Activated CD4-positive, alpha-beta T cell treated with anti-CD3 and anti-CD28 coated beads, Interleukin-2, Interleukin-6, amounts not matched to agents 100 ng/mL and 50 ng/mL, durations not matched to agents 16 hours and 8 hours (primary cell): ENCODE data around the gene PCCA.
"Not testable (repeated sequence)": the region's sequence is repeated elsewhere in the genome, so short reads cannot be mapped to it uniquely, and the experiment has no call there.

Source experiments
- DNase-seq: peaks from one replicate; pipeline ENCODE4 v3.0.0-alpha.2; 2020

Gene PCCA

DNA sequence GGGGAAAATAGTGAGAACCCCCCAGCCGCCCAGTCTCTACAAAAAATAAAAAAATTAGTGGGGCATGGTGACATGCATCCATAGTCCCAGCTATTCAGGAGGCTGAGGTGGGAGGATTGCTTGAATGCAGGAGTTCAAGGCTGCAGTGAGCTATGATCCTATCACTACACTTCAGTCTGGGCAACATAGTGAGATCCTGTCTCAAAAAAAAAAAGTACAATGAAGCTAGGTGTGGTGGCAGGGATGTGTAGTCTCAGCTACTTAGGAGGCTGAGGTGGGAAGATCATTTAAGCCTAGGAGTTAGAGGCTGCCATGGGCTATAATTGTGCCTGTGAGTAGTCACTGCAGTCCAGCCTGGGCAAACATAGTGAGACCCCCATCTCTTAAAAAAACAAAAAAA is 8.9 kb downstream of the PCCA start:
- no peak for DNase-seq

DNA sequence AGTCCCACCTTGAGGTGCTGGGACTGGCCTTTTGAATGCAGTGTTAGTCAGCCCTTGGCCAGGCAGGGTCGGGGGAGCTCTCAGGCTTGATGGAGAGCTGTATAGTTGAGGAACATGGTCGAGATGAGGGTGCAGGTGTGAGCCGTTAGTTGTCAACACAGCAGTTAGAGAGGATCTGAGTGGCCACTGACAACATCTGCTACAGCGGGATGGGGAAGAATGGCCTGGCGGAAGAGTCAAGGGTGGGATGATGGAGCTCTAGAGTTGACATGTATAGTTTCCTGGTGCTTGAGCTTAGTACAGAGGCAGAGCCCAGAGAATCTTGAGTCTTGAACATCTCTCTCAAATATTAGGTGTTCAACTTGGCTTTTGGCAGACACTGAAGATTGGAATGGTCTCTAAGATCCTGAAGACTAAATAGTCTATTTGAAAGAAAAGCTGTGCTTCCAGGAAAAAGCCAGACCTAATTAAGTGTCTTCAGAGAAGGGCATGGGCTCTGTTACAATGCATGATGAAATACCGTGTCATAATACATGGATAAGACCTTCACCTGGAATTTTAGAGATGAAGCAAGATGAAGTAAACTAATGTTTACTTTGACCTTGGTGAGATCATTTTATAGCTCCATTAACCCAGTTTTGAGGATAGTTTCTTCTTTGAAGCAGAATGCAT is 9.7 kb downstream of the PCCA start:
- DNase-seq: no peak

DNA sequence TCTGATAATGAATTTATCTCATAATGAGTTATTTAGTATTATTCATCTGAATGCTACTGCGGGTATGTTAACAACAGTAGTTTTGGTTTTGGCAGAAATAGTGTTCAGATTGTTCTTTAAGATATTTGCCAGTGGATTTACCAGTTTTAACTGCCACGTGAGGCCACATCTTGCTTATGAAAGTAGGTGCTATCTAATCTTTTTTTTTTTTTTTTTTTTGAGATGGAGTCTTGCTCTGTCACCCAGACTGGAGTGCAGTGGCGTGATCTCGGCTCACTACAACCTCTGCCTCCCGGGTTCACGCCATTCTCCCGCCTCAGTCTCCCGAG is 10.2 kb downstream of the PCCA start:
- not testable (repeated sequence) for DNase-seq

DNA sequence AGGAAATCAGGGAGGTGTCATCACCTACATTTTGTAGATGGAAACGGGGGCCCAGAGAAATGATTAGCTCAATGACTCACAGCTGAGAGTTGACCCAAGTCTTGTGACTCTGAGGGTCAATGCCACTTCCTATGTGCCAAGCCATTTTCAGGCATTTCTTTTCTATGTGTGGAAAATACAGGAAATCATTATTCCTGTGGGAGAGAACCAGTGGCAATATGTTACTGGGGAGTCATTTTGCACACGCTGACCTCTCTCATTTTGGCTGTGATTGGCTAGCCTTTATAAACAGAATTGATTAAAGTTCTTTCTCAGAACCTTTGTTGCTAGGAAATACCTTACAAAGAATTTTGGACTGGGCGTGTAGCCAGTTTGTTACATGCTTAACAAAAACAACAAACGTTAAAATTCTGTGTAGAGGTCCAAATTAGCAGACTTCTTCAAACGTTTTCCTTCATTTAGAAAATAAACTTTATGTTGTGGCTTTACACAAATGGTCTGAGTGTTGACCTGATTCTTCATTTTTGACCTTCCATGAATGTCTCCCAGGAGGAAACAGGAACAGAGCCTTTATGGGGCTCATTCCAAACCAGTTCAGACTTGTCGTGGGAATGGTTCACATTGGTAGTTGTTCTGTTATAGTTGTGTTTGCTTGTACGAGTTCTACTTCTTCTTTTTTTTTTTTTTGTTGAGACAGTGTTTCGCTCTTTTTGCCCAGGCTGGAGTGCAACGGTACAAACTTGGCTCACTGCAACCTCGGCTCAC is 11.4 kb downstream of the PCCA start:
- no peak for DNase-seq

DNA sequence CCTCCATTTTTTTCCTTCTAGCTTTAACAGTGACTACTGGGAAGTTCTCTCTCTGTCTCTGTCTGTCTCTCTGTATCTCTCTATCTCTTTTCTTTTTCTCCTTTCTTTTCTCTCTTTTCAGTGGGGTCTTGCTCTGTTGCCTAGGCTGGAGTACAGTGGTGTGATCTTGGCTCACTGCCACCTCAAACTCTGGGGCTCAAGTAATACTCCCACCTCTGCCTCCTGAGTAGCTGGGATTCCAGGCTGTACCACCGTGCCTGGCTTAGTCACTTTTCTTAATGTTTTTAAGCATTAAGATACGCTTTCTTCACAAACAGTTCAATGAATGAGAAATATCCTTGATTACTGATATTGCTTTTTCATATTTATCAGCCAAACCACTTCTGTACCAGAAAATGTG is 13.1 kb downstream of the PCCA start:
- no peak for DNase-seq

DNA sequence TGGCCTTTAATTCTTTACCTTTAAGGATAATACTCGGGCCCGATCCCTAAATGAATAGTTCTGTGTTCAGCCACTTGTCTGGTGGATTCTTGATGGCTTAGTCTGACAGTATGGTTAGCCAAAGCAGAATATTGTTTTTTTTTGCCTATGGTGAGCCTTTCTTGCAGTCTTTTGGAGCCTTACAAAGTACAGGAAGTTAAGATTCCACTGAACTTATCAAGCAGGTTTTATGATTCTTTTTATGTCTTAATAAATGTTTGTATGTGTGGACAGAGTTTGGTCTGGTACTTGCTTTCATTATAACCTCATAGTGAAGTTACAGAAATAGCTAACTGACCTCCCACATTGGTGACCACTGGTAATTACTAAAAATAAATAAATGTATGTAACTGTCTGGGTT is 17.1 kb downstream of the PCCA start:
- no peak for DNase-seq

DNA sequence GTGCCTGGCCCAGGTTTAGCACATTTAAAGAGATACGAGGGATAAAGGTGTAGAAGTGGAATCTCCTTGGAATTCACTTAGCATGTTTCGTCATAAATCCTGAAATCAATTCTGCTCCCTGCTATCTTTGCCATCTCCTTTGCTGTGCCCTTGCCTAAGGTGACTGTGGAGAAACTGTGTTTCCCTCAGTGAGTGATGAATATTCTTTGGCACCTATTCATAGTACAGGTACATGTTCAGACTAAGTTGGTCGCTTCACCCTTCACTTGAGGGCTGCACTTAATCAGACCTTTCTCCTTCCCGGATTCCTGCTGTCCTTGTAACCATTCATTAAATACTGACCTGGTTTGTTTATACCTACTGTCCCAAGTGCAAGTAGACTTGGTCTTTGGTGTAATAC is 17.8 kb downstream of the PCCA start:
- DNase-seq: no peak

DNA sequence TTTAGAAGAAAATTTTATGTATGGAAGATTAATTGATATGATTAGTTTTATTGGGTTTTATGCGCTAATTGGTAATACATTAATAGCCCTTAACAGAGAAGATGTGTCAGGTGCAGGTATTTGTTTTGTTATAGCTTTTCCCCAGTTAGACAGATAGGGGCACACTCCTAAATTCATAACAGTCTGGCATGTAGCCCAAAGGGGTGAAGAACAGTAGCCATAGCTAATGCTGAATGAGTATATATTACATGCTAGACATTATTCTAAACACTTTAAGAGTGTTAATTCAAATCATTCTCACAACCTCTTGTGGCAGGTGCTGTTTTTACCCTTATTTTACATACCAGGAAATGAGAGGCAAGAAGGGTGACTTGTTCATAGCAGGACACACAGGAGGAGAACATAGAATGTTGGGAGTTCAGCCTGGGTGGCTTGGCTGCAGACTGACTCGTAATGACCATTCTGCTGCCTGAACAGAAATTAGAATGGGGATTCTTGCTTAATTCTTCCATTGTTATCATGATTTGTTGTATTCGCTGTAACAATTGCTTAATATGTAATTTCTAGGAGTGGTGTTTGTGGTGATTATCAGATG is 20.1 kb downstream of the PCCA start:
- no peak for DNase-seq

DNA sequence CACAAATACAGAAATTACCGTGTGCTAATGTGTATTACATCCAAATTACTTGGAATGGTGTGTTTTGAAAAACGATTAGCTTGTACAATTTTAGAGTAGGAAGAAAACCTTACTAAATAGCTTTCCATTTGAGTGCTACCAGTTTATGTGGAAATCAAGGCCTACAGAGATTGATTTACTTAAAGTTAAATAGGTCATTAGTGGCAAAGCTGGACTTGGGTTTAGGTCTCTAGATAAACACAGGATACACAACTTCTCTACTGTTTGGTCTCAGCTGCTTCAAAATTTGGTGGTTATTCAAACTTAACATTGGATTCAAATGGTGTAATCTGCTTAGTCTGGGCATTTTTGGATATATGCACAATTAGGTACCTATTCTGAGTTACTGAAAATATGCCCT is 21.4 kb downstream of the PCCA start:
- no peak for DNase-seq

DNA sequence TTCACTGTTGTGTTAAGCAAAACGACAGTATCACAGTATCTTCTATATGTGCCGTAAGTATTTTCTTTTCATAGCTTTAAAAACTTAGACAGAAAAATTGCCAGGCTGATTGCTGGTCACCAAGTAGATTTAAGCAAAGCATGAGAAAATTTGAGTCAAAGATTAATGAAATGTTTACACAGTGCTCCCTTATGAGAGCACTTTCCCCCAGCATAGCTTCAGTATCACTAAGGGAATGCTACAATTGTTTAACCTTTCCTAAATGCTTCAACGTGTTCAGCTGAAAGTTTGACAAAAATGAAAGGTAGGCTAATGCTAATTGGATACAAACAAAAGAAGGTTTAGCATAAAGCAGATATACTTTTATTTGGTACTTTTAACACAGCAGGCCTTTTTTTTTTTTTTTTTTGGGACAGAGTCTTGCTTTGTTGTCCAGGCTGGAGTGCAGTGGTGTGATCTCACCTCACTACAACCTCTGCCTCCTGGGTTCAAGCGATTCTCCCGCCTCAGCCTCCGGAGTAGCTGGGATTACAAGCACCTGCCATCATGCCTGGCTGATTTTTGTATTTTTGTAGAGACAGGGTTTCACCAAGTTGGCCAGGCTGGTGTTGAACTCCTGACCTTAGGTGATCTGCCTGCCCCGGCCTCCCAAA is 23.4 kb downstream of the PCCA start:
- DNase-seq: no peak

DNA sequence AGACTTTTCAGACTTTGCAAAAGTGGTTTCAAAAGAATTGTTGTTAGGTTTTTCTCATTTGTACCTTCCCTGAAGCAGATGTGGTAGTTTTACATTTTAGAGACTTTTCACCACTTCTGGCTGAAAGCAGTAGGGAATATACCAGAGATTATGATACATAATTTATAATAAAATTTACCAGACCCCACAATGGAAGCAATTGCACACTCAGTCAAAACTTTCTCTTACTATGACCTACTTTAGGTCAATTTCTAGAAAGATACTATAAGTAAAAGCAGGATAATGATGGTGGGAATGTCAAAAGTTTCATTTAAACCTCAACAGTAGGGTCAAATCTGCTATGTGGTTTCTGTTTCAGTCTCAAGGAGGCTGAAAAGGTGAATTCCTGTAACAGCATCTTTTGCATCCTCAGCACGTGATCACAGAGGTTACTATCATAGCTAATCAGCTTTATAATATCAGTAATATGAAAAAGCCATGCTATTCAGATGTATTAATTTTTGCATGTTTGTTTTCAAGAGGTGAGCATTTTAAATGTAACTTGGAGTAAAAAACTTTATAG is 26.9 kb downstream of the PCCA start:
- peak; percentile 2 for DNase-seq

DNA sequence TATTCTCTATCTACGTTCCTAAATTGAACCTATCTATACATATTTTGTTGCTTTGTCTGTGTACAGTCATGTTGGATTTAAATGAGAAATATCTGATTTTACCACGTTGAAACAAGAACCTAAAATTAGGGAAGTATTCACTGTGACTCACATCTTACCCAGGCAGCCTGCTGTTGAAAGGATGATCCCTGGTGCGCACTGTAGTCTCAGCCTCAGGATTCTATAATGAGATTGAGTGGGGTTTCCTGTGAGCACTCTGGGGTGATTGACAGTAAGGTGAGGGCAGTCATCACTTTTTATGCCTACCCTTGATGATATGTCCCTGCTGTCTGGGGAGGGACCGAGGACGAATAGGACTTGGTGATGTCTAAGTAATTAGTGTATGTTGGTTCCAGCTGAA is 35.4 kb downstream of the PCCA start:
- DNase-seq: no peak

DNA sequence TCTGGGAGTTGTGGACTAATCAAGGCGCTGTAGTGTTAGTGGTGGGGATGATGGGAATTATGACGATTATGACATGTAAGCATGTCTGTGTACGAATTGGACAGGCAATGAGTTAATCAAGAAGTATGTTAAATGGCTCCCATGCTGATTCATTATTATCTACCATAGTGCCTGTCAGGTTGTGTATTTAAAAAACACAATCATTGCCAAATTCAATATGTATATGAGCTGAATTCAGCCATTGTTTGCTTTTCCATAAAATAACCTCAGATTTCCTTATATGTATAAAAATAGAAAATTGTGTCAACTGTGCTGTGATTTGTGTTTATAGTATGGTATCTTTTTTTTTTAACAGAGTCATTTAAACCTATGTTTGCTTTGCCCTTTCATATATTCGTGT is 37.1 kb downstream of the PCCA start:
- no peak for DNase-seq

DNA sequence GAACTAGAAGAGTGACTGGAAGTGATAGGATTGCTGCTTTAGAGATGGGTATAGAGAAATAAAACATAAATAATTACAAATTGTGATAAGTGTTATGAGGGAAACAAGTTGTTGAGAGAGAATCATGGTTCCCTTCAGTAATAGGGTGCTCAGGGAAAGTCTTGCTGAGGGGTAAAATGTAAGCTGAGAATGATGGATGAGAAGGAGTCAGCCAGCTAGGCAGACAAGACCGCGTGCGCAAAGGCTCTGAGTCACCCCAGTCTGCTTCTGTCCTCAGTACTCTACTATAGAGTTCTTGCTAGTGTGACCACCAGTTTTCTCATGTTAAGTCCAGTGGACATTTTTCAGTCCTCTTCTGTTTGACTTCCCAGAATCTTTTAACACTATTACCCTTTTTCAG is 39.5 kb downstream of the PCCA start:
- no peak for DNase-seq

DNA sequence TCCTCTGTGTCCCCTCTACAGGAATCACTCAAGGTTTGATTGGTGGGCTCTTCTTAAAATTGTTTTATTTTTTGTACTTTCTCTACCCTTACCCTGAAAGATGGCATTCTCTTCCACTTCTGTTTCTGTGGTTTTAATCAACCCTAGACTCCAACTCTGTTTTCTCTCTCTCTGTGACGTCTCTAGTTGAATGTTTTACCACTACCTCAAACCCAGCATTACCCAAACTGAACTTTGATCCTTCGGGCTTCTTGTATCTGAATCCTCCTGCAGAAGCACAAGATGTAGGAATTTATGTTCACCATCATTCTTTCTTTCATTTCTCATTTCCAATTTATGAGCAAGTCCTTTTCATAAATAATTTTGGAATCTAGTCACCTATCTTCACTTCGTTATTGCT is 39.9 kb downstream of the PCCA start:
- no peak for DNase-seq

DNA sequence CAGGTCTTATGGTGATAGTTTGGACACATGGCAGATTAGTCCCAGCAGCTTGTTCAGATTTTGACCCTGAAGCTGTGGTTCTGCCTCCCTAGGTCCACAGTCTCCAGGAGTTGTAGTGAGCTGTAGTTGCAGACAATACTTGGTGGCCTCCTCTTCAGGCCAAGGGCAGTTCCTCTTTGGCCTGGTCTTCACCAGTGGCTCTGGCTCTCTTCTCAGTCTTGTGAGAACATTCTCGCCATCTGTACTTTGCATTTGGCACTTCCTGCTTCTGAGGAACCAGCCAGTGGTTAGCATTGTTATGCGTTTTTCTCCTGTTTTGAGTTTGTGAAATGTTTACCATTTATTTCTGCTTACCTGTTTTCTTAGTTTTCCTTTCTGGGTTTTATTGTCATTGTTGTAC is 40.7 kb downstream of the PCCA start:
- DNase-seq: peak; percentile 11

DNA sequence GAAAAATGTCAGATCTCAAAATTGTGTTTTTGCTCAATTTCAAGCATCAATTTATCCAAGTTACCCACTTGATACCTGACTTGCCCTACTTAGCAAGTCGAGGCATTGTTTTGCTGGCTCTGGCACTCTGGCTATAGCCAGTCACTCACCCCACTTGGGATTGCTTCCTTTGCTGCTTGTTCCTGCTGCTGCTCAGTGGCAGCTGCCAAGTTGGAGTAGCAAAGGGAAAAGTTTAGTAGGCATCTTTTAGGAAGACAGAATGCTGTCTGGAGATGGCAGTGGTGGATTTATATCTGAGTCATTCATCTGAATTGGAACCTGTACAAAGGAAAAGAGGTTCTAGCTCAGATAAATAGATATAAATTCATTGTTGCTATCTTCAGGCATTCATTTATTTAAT is 41.2 kb downstream of the PCCA start:
- DNase-seq: no peak

DNA sequence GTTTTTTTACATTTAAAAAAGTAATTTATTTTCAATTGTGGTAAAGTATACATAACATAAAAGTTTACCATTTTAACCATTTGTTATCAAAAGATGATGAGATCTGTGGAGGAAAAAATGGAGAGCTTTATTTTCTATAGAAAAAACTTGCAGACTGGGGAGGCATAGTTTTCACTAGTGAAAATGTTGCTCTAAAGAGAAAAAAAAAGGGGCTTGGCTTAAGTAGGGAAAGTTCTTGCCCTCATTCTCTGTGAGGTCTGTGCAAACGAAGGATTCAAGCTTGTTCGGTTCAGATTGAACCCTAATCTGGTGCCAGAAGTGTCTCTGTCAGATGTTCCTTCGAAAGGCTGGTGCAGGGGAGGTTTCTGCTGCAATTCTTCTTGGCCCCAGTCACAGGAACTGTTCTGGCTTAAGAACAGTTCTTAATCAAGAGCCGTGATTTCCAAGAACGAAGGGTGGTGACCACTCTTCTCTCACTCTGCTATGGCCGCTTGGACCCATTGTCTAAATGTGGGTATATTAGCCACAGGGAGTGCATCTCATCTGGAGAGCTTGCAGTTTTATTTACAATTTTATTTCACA is 42.1 kb downstream of the PCCA start:
- DNase-seq: no peak

DNA sequence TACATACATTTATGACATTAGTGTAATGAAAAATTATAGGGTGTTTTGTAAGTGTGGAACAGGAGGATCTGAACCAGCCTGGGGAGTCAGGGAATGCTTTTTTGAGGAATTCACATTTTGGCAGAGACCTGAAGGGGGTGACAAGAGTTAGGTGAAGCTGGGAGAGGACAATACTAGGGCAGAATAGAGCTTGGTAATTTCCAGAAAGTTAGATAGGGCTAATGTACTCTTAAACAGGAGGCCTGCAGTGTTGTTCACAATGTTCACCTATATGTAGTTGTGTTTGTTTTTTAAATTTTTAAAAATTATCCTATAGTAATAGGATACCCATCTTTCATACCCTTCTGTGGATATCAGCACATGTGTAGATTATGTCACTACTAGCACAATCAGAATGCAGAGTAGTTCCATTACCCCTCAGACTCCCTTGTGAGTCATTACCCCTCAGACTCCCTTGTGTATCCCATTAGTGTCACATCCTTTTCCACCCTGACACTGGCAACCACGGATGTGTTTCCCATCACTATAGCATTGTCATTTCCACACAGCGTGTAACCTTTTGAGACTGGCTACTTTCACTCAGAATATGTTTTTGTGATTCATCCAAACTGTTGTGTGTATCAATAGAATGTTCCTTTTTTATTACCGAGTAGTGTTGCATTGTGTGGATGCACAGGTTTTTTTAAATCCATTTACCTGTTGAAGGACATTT is 43.1 kb downstream of the PCCA start:
- DNase-seq: peak; percentile 43

DNA sequence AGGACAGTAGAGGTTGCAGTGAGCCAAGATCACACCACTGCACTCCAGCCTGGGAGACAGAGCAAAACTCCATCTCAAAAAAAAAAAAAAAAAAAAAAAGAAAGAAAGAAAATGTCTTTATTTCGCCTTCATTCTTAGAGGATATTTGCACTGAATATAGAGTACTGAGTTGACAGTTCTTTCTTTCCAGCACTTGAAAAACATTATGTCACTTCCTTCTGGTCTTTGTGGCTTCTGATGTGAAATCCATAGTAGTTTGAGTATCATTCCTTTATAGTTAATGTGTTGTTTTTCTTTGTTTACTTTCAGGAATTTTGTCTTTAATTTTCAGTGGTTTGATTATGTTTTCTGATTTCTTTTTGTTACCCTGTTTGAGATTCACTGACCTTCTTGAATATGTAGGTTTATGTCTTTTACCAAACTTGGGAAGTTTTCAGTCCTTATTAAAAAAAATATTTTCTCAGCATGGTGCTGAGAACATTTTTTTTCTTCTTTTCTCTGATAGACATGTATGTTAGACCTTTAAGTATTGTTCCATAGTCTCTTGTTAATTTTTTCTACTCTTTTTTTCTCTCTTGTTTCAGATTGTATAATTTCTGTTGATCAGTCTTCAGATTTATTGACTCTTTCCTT is 50.1 kb downstream of the PCCA start:
- DNase-seq: no peak

DNA sequence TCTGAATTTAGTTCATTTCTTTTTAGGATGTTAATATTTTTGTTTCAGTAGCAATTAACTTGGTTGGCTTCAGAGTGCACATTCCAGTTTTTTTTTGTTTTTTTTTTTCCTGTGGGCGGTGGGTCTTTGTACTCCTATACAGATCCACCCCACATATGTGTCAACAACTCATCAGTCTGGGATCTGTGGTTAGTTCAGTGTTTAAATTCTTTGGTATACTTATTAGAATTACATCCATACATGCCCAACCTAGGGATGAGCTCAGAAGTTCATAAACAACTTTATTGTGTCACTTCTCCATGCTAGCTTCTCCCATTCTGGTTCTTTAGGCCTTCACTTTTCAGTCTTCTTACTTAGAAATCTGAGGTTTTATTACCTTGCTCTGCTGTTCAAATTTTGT is 50.9 kb downstream of the PCCA start:
- DNase-seq: no peak

DNA sequence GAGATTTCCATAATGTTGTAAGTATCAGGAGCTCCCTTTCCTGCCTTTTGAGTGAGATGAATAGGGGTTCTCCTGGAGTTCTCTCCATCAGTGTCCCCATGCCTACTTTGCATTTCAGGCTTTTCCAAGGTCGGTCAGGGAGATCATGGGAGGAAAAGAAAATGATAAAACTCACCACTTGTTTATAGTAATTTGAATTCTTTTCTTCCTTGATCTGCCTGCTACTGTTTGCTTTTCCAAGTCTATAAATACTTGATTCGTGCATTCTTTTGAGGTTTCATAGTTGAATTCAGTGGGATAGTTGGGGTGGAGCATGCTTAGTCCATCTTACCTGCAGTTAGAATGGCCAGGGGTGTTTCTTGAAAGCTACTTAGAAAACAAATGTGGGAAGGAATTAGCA is 51.5 kb downstream of the PCCA start:
- no peak for DNase-seq
